GM23338 (cell line): ENCODE measurements around the gene C3AR1. TPM values are rescaled to one million over a fixed set of nuclear protein-coding genes. Genes with fewer than 3 reads are reported as not detected.
A peak's percentile ranks its signal among the peaks of the same experiment; 100 is the strongest.

ENCODE experiments used
- ATAC-seq: fragments of 200-7000 bp; cut with Tn5 transposase; 3 replicates; pipeline ENCODE4 v1.9.1; 2020
- DNase-seq: peaks from one replicate; pipeline ENCODE4 v3.0.0-alpha.2; 2015; ENCODE audit warnings: low spot score
- H2AFZ ChIP-seq: fragments of 200-600 bp; sonication (generic); 2 replicates; pipeline ENCODE4 v1.8.0; 2016; ENCODE audit warnings: antibody characterized with exemption, mild to moderate bottlenecking, moderate library complexity
- H3F3A ChIP-seq: fragments of 200-600 bp; sonication (generic); replicated peaks from 2 replicates; pipeline ENCODE4 v1.8.0; 2017; ENCODE audit warnings: antibody characterized with exemption, mixed run types, low read depth
- H3K27ac ChIP-seq: fragments of 200-600 bp; sonication (generic); 2 replicates; pipeline ENCODE4 v1.6.1; 2016; ENCODE audit warnings: low read depth
- H3K27me3 ChIP-seq: fragments of 200-600 bp; sonication (generic); 2 replicates; pipeline ENCODE4 v1.8.0; 2016; ENCODE audit warnings: mild to moderate bottlenecking, mixed run types, moderate library complexity; ENCODE audit not compliant: insufficient read depth
- H3K36me3 ChIP-seq: fragments of 200-600 bp; sonication (generic); 2 replicates; pipeline ENCODE4 v1.8.0; 2016; ENCODE audit warnings: mild to moderate bottlenecking; ENCODE audit not compliant: insufficient read depth
- H3K4me1 ChIP-seq: fragments of 200-600 bp; sonication (generic); 2 replicates; pipeline ENCODE4 v1.8.0; 2016; ENCODE audit warnings: mild to moderate bottlenecking, moderate library complexity; ENCODE audit not compliant: insufficient read depth
- H3K4me2 ChIP-seq: fragments of 200-600 bp; sonication (generic); 2 replicates; pipeline ENCODE4 v1.7.1; 2017; ENCODE audit warnings: mixed run types
- H3K4me3 ChIP-seq: fragments of 200-600 bp; sonication (generic); 2 replicates; pipeline ENCODE4 v1.6.1; 2016; ENCODE audit warnings: mixed run types
- H3K79me2 ChIP-seq: fragments of 200-600 bp; sonication (generic); replicated peaks from 2 replicates; pipeline ENCODE4 v1.8.0; 2017; ENCODE audit warnings: mild to moderate bottlenecking; ENCODE audit not compliant: insufficient read depth
- H3K9me2 ChIP-seq: fragments of 200-600 bp; sonication (generic); 2 replicates; pipeline ENCODE4 v1.8.0; 2017; ENCODE audit not compliant: insufficient read depth
- H4K20me1 ChIP-seq: fragments of 200-600 bp; sonication (generic); replicated peaks from 2 replicates; pipeline ENCODE4 v1.8.0; 2017; ENCODE audit warnings: mild to moderate bottlenecking; ENCODE audit not compliant: insufficient read depth
- H3K27ac Mint-ChIP-seq: 2 replicates; pipeline ENCODE4 v1.8.0; 2020; ENCODE audit warnings: inconsistent platforms, mild to moderate bottlenecking, moderate library complexity, mixed read lengths
- H3K27me3 Mint-ChIP-seq: 3 replicates; pipeline ENCODE4 v1.8.0; 2022; ENCODE audit warnings: low read depth, mild to moderate bottlenecking, moderate library complexity, mixed read lengths, inconsistent platforms; ENCODE audit not compliant: insufficient read depth, poor library complexity
- H3K36me3 Mint-ChIP-seq: 3 replicates; pipeline ENCODE4 v1.8.0; 2021; ENCODE audit warnings: low read depth, mild to moderate bottlenecking, inconsistent platforms, moderate library complexity, mixed read lengths
- H3K4me1 Mint-ChIP-seq: 3 replicates; pipeline ENCODE4 v1.8.0; 2020; ENCODE audit warnings: mild to moderate bottlenecking, inconsistent platforms, mixed read lengths
- H3K4me3 Mint-ChIP-seq: 3 replicates; pipeline ENCODE4 v1.8.0; 2021; ENCODE audit warnings: moderate library complexity, mild to moderate bottlenecking, inconsistent platforms, mixed read lengths
- H3K9me3 Mint-ChIP-seq: 3 replicates; pipeline ENCODE4 v1.8.0; 2020; ENCODE audit warnings: moderate library complexity, mild to moderate bottlenecking, inconsistent platforms, mixed read lengths
- EZH2phosphoT487 ChIP-seq: fragments of 200-600 bp; sonication (generic); IDR thresholded peaks from one replicate; pipeline ENCODE4 v1.8.1; 2018; ENCODE audit warnings: antibody characterized with exemption; ENCODE audit not compliant: unreplicated experiment
- POLR2AphosphoS5 ChIP-seq: IDR thresholded peaks from 2 replicates; pipeline ENCODE4 v1.6.1; 2016; ENCODE audit warnings: antibody characterized with exemption, low read depth
- STAT1 ChIP-seq: IDR thresholded peaks from one replicate; pipeline ENCODE4 v1.6.1; 2016; ENCODE audit warnings: antibody characterized with exemption; ENCODE audit not compliant: unreplicated experiment
- ZNF114 ChIP-seq: fragments of 250-450 bp; sonication (Bioruptor Pico); IDR thresholded peaks from 2 replicates; pipeline ENCODE4 v1.5.0; 2020; ENCODE audit warnings: mild to moderate bottlenecking, moderate library complexity
- polyA plus RNA-seq: library from polyadenylated mRNA; unstranded; fragments of >200 nt; fragmentation: Nextera tagmentation; extraction: Ambion mirVana; gene quantifications from 2 replicates; pipeline ENCODE4 v1.2.1, GENCODE V29; 2016
- total RNA-seq: library from RNA; depleted of rRNA; stranded (reverse); fragments of >200 nt; shearing (Covaris generic); gene quantifications from 2 replicates; pipeline ENCODE4 v1.2.3, GENCODE V29; 2014
- TF ChIP-seq, protein P1 (sequence below): fragments of 250-450 bp; sonication (Bioruptor Pico); IDR thresholded peaks from 2 replicates; pipeline ENCODE4 v1.5.0; 2020; ENCODE audit warnings: mild to moderate bottlenecking, moderate library complexity
- TF ChIP-seq, protein P2 (sequence below), 2 experiments: fragments of 200-600 bp in 1 of 2; sonication (generic) in 1 of 2; conservative IDR thresholded peaks; 2 replicates each; pipeline versions ENCODE4 v1.5.1 to v1.6.1; 2016 to 2017; ENCODE audit warnings: antibody characterized with exemption in 2 of 2, low read depth in 2 of 2, mild to moderate bottlenecking in 2 of 2, moderate library complexity in 1 of 2

C3AR1 gene
- total and polyA plus RNA-seq, 2 experiments from 2014 or later: not detected

DNA sequence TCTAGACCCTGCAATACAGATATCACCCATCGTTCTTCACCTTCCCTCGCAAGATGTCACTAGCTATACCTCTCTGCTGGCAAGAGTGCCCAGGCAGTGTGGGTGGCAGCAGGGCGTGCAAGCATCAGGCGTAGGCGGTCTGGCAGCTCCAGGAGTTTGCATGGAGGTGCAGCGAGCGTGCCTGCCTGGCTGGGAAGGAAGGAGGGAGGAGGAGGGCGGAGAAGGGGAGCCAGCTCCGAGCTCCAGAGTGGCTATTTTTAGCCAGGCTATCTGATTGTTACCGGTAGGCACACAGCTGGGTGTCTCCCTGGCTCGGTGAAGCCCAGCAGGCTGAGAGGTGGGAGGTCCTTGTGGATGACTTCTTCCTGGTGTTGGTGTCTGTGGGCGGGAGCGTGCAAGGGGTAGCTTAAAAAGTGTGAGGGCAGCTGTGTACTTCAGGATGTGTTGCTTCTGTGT lies 27.5 kb downstream of the C3AR1 start:
- peaks cover 9% of the 10 kb centered on the region; the same call in 1 of the 2 replicates for H3F3A ChIP-seq
- Mint-ChIP-seq H3K36me3 (peaks cover 10% of the 10 kb centered on the region), H3K27me3 (peaks cover 2% of the 10 kb centered on the region), H3K27ac (no peak overlapping the region), H3K9me3 (no peaks in the 10 kb centered on the region), H3K4me1 (peaks cover 57% of the 10 kb centered on the region), H3K4me3 (peak overlapping the region; percentile 45)
- H3K79me2 ChIP-seq: peaks cover 16% of the 10 kb centered on the region
- peaks cover 23% of the 10 kb centered on the region; the same call in 1 of the 2 replicates for H3K36me3 ChIP-seq
- H3K27ac ChIP-seq: peak overlapping the region; percentile 86
- no peaks in the 10 kb centered on the region for H3K27me3 ChIP-seq
- no peak overlapping the region for H2AFZ ChIP-seq
- H3K9me2 ChIP-seq: no peaks in the 10 kb centered on the region
- DNase-seq (peak; percentile 90), ATAC-seq (peak; percentile 94)
- TF ChIP-seq POLR2AphosphoS5: no peak
- TF ChIP-seq, protein P1, sequence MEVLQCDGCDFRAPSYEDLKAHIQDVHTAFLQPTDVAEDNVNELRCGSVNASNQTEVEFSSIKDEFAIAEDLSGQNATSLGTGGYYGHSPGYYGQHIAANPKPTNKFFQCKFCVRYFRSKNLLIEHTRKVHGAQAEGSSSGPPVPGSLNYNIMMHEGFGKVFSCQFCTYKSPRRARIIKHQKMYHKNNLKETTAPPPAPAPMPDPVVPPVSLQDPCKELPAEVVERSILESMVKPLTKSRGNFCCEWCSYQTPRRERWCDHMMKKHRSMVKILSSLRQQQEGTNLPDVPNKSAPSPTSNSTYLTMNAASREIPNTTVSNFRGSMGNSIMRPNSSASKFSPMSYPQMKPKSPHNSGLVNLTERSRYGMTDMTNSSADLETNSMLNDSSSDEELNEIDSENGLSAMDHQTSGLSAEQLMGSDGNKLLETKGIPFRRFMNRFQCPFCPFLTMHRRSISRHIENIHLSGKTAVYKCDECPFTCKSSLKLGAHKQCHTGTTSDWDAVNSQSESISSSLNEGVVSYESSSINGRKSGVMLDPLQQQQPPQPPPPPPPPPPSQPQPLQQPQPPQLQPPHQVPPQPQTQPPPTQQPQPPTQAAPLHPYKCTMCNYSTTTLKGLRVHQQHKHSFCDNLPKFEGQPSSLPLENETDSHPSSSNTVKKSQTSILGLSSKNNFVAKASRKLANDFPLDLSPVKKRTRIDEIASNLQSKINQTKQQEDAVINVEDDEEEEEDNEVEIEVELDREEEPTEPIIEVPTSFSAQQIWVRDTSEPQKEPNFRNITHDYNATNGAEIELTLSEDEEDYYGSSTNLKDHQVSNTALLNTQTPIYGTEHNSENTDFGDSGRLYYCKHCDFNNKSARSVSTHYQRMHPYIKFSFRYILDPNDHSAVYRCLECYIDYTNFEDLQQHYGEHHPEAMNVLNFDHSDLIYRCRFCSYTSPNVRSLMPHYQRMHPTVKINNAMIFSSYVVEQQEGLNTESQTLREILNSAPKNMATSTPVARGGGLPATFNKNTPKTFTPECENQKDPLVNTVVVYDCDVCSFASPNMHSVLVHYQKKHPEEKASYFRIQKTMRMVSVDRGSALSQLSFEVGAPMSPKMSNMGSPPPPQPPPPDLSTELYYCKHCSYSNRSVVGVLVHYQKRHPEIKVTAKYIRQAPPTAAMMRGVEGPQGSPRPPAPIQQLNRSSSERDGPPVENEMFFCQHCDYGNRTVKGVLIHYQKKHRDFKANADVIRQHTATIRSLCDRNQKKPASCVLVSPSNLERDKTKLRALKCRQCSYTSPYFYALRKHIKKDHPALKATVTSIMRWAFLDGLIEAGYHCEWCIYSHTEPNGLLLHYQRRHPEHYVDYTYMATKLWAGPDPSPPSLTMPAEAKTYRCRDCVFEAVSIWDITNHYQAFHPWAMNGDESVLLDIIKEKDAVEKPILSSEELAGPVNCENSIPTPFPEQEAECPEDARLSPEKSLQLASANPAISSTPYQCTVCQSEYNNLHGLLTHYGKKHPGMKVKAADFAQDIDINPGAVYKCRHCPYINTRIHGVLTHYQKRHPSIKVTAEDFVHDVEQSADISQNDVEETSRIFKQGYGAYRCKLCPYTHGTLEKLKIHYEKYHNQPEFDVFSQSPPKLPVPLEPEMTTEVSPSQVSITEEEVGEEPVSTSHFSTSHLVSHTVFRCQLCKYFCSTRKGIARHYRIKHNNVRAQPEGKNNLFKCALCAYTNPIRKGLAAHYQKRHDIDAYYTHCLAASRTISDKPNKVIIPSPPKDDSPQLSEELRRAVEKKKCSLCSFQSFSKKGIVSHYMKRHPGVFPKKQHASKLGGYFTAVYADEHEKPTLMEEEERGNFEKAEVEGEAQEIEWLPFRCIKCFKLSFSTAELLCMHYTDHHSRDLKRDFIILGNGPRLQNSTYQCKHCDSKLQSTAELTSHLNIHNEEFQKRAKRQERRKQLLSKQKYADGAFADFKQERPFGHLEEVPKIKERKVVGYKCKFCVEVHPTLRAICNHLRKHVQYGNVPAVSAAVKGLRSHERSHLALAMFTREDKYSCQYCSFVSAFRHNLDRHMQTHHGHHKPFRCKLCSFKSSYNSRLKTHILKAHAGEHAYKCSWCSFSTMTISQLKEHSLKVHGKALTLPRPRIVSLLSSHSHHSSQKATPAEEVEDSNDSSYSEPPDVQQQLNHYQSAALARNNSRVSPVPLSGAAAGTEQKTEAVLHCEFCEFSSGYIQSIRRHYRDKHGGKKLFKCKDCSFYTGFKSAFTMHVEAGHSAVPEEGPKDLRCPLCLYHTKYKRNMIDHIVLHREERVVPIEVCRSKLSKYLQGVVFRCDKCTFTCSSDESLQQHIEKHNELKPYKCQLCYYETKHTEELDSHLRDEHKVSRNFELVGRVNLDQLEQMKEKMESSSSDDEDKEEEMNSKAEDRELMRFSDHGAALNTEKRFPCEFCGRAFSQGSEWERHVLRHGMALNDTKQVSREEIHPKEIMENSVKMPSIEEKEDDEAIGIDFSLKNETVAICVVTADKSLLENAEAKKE: peak; percentile 18; the same call in 1 of the 2 replicates
- TF ChIP-seq STAT1: no peak
- no peak for TF ChIP-seq EZH2phosphoT487
- no peak for TF ChIP-seq ZNF114
- TF ChIP-seq, protein P2, sequence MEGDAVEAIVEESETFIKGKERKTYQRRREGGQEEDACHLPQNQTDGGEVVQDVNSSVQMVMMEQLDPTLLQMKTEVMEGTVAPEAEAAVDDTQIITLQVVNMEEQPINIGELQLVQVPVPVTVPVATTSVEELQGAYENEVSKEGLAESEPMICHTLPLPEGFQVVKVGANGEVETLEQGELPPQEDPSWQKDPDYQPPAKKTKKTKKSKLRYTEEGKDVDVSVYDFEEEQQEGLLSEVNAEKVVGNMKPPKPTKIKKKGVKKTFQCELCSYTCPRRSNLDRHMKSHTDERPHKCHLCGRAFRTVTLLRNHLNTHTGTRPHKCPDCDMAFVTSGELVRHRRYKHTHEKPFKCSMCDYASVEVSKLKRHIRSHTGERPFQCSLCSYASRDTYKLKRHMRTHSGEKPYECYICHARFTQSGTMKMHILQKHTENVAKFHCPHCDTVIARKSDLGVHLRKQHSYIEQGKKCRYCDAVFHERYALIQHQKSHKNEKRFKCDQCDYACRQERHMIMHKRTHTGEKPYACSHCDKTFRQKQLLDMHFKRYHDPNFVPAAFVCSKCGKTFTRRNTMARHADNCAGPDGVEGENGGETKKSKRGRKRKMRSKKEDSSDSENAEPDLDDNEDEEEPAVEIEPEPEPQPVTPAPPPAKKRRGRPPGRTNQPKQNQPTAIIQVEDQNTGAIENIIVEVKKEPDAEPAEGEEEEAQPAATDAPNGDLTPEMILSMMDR (conservative IDR thresholded peaks at IDR 0.05; ENCODE audit: low read depth in 2 of 2): no peak
- H3K4me1 ChIP-seq: peaks cover 57% of the 10 kb centered on the region
- H4K20me1 ChIP-seq: 0 out of 2 replicates have a peak, but pooled peaks cover 4% of the 10 kb centered on the region
- peak overlapping the region; percentile 54 for H3K4me3 ChIP-seq
- H3K4me2 ChIP-seq: peak overlapping the region; percentile 85
